HG03378 (cell line): ENCODE results near the gene TSEN2.
"Not testable (repeated sequence)": the region's sequence is repeated elsewhere in the genome, so short reads cannot be mapped to it uniquely, and the experiment has no call there.

Experiments
- ATAC-seq: cut with Tn5 transposase; IDR thresholded peaks from one replicate; pipeline ENCODE4 v1.9.1; 2021; ENCODE audit warnings: mild to moderate bottlenecking, moderate library complexity; ENCODE audit not compliant: unreplicated experiment

Gene TSEN2

DNA sequence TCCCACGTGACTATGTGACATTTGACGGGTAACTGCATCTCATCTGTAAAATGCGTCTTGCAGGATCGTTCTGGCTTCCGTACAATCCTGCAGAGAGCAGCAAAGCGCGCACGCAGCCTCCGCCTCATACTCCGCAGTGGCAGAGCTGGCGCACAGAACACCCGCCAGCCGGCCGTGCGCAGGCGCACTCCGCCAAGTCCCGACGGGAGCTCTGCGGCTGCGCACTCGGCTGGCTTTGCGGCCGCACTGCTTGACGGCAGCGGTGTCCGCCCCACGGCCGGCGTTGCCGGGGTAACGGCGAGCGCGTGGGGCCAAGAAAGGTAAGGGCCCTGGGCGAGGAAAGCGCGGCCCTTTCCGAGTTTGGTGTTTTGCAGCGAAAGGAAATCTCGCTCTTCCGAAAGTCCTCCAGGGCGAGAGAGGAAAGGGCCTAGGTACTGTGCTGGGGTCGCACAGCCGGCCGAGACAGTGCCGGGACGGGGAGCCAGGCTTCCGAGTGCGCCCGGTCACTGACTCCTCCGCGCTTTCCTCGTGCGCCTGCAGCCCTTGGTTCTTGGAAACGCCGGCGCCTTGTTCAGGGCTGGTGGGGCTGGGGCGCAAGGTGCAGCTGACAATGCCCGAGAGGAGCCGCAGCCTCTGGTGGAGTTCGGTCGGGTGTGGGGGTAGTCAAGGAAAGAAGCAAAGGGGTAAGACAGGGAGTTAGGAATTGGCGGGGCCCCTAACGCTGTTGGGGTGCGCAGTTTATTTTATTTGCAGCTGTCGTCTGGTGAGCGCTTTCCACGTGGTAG, at the start of gene TSEN2:
TSEN2 (plus strand) TSS at position 283 of the 785 bp plus-strand sequence. CDS start 5,321 bp downstream, outside the sequence.
- ATAC-seq, result peak; percentile 81

DNA sequence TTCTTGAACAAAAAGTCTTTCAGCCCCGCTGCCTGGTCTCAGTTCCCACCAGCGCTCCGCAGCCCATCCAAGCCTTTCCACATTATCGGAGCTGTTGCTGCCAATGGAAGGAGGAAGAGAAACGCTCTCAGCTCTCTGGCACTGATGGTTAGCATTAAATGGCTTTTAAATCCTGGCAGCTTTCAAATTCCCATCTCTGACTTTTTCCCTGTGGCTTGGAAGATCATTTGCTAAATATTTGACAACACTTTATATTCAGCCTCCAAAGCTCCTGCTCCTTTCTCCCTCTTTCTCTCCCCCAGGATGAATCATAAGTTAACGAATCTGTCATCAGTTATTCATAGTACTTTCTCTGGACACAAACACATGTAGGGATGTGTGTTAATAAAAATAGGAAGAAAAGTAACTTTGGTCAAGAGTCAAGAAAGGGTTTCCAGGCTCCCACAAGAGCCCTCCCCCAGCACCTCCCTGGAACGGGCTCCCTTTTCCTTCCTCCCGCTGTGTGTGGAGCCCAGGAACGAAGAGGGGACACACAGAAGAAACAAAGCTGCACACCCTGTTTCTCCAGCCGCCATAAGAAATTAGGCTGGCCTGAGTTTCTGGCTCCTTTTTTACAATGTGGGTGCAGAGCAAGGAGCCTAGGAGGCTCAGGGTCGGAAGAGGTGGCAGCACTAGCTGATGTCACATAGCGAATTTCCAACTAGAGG, 47.6 kb upstream of the TSEN2 start:
- no peak for ATAC-seq

DNA sequence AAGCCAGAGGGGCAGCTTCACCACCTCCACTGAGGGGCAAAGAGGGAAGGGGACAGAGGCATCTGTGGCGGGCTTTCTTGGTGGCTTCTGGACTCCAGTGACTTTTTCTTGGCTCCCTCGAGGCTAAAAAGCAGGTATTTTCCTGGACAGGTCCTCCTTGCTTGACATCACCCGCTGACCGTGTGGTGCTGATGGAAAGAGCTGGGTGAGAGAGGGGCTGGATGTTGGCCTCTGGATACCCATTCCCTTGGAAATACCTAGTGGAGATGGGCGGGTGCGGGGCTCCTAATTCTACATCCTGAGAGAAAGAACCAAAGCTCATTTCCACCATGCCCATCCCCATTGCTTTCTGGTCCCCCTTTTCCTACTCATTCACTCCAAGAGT, 47.1 kb upstream of the TSEN2 start:
- ATAC-seq, result no peak

DNA sequence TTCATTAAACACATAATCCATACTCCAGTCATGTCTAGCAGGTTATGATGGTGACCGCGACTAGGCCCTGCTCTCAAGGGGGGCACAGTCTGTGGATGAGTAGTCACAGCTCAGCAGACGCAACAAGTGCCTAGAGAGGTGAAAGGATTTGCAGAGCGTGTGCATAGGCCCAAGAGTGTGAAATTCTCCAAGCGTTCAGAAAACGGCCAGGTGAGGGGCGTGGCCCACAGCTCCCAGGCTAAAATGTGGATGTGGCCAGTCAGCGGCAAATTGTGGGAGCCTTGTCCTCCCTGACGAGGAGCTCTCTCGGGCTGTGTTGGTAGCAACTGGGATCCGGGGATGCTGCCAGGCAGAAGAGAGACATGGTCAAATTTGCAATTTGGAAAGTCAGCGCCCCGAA, 46.4 kb upstream of the TSEN2 start:
- ATAC-seq, result no peak

DNA sequence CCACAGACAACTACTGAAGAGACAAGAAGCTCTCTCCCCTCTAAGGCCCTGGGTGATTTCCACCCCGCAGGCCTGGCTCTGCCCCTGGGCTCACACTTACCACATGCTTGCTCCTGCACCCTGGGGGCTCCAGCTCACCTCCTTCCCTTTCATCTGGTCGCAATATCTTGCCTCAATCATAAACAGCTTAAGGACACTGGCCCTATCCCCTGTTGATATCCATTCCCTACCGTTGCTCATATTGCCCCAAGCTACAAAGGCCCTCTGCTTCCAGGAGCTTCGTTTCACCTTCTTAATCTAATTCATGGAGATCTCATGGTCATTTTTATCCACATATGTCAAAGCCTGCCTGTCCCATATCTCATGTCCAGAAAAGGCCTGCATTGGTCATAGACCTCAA, 46.0 kb upstream of the TSEN2 start:
- ATAC-seq, result no peak

DNA sequence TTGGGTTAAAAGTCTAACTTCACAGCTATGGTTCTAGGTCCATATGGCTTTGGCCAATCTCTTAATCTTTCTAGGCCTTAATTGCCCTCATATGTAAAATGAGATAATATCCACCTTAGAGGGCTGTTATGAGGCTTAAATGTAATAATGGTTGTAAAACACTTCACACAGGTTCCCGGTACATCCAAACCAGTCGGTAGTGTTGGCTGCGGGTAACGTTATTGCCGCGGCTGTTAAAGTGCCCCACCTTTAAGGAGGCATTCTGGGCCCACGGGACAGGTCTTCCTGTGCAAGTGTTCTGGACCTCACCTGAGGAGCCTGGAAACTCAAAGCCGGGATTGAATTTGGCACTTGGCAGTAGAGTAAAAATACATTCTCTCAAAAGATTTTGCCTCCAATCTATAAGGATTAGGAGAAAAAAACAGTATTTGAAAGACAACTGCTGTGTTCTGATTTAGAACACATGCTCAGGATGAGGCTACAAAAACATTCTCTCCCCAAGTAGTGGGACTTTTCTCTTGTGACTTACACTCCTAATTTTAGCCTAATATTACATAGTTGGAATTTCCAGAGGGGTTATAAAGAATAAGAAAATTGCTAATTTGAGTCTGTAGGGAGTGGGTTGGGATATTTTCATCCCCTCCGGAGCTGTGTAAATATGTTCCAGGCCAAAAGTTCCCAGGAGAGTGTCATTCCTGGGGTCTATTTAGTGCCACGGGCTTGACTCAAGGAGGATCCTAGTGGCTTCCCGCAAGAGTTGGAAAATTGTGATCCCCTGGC, 44.9 kb upstream of the TSEN2 start:
- no peak for ATAC-seq

DNA sequence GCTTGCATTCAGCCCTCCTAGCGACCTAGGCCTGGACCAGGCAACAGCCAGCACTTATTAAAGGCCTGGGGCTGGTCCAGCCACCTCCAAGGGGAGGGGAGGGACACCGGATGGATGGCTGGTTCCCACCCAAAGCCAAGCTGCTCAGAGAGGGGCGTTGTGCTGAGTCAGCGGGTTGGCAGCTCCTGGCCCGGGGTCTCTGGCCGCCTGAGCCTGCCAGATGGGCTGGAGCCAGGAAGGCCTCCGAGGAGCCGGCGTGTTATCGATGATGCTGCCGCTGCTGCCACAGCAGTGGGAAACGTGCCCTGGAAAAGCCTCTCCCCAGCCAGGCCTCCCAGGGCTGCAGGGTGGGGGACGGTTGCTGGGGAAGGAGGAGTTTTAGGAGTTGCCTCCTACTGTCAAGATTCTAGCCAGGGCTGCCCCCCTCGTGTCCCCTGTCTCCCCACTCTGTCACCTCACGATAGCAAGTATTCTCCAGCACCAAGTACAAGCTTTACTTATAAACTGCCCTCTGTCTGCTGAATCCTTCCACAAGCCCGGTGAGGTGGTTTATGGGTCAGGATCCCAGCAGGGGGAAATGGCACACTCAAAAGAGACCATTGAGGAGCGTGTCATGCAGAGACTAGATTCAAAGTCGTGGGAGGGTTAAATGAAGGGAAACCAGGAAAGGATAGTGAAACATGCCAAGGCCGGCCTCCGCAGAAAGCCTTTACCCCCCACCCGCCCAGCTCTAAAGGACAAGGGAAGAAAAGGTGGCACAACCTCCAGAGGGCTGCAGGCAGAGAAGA, 43.2 kb upstream of the TSEN2 start:
- no peak for ATAC-seq

DNA sequence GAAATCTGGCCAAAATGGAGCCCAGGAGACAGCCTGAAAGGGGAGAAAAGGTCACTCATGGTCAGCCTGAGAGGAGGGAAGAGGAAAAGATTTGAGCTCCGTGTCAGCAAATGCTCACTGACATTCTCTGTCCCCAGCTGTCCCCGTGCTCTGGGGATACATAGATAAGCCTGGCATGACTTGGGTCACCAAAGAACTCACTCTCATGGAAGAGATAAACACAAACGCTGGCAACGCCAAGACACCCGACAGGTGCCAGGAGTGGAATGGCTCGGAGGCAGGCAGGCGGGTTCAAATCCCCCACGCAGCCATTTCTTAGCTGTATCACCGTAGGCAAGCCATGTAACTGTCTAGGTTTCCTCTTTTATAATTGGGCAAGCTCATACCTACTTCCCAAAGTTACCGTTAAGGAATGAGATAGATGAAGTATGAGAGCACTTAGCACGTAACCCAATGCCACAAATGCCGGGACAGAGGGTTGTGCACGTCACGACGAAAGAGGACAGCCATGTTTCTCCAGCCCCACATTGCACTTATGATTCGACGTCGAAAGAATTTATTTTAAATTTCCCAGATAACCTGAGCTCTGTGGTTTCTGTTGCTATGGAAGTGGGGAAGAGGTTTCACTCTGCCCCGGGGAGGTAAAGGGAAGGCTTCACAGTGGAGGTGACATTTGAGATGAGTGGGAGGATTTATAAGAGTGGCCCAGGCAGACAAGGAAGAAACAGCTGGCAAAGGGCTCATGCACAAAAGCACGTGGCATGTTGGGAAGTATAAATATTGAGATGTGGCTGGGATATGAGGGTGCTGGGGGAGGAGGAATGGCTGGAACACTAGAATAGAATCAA, 41.4 kb upstream of the TSEN2 start:
- no peak for ATAC-seq

DNA sequence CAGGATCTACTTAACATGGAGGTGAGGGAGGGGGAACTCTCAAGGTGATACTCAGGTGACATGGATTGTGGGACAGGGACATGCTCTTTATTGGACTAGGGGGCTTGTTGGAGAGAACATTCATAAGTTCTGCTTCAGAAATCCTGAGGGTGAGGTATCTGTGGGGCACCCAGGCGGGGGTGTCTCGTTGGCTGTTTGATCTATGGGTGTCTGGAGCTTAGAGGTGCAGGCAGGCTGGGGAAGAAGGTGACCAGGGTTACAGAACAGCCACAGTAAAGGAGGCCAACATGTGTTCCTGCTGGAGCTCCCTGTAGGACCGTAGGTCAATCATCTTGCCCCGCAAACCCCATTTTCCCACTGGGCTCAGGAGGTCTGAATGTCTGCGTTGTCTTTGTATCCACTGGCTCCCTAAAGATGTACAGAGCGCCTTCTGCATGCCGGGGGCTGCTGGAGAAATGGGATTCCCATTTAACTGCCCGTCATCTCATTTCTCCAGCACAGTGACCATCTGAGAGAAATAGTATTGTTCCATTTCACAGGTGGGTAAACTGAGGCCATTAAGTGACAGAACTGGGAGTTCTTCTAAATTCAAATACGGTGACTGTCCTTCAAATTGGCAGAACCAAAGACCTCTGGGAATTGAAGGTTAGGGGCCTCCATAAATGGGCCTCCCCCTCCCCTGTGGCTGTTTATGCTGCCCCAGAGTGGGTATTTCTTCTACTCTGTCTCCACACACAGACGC, 40.3 kb upstream of the TSEN2 start:
- ATAC-seq, result no peak

DNA sequence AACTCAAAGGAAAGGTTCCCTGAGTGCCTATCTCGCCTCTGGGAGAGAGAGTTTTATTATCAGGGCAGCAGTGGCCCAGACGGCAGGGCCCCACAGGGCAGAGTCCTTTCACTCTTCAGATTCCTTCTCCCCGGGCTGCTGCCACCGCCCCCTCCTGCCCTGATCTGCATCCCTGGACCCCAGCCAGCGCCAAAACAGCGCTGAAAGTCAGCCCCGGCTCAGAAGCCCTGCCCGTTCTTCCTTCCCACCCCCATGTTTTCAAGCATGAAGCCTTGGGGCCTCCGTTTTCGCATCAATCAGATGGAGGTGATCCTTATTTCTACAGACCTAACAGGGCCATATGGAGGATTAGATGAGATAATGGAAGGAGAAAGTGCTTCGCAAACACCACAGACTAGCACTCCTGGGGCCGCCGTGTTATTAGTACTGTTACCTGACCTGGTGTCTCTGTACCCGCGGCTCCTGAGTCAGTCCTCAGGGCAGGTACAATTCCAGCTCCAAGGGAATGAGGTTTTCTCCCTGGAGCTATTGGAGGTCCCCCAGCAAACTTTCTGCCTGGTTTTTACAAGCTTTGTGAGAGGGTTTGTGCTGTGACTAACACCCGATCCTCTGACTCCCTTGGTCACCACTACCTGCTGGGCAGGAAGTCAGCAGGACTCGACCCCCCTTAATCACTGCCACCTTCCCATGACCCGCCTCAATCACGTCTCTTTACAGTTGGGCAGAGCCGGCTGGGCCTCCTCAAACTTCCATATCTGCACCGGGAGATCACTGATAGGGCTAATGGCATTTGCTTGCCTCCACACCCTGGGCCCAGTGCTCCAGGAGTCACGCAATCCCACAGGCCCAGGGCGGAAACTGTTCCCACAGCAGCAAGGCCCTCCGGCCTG, 39.5 kb upstream of the TSEN2 start:
- no peak for ATAC-seq

DNA sequence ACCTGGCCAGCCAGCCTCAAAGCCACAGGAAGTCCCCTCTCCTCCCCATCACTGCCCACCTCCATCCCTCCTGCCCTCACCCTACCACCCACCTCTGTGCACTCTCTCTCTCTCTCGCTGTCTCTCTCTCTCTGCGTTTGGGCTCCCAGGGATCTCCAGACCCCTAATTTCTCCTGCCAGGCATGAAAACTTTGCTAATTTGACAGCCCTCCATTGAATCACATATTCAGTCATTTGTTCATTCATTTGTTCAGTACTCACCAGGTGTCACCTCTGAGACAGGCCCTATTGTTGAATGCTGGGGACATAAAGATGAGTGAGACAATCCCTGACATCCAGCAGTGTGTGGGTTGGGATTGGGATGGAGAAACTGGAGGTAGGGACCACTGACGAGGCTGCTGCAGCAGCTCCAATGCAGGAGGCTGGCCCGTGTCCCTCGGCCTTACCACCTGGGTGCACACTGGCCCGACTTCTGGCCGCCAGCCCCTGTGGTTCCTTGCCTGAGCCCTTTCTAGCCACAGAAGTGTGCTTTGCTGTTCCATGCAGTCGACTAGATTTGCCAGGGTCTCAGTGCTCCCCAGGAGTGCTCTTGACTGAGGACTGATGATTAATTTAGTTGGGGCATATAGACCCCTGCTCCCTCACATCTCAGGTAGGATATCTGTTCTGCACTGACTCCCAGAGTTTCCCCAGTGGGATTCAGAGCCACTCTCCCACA, 38.6 kb upstream of the TSEN2 start:
- ATAC-seq, result no peak

DNA sequence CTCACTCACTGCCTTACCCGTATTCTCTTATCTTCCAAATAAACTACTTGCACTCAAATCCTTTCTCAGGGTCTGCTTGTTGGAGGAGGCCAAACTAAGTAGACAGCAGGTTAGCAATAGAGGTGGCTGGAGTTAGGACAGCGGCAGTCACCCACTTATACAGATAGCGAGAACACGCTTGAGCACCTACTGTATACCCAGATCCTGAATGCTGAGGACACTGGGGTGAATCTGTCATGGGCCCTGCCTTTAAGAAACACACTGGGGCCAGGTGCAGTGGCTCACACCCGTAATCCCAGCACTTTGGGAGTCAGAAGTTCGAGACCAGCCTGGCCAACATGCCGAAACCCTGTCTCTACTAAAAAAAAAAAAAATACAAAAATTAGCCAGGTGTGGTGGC, 38.0 kb upstream of the TSEN2 start:
- no peak for ATAC-seq

DNA sequence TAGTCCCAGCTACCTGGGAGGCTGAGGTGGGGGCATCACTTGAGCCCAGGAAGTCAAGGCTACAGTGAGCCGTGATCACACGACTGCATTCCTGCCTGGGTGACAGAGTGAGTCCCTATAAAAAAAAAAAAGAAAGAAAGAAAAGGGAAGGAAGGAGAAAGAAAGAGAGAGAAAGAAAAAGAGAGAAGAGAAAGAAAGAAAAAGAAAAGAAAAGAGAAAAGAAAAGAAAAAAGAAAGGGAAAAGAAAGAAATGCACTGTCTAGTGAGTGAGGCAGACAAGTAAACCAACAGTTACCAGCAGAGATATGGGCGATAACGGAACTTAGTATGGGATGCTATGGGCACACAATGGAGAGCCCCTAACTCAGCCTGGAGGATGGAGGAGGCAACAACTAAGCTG, 37.2 kb upstream of the TSEN2 start:
- ATAC-seq, result no peak

DNA sequence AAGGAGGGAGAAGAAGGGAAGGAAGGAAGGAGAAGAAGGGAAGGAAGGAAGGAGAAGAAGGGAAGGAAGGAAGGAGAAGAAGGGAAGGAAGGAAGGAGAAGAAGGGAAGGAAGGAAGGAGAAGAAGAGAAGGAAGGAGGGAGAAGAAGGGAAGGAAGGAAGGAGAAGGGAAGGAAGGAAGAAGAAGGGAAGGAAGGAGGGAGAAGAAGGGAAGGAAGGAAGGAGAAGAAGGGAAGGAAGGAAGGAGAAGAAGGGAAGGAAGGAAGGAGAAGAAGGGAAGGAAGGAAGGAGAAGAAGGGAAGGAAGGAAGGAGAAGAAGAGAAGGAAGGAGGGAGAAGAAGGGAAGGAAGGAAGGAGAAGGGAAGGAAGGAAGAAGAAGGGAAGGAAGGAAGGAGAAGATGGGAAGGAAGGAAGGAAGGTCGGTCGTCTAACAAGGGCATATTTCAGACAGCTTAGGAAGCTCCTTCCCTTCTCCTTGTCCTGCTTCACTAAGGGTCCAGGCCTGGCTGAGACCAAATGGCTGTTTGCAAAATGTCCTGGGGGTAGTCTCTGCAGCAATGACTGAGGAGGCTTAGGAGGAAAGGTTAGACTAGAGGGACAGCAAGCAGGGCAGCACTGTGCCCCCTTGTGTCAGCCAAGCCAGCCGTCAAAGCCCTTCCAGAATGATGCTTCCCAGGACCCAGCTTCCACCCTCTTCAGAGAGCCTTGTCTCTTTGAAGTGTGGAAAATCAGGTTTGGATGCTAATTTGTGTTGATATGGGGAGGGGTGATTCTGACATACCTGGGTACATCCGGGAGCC, 35.7 kb upstream of the TSEN2 start:
- ATAC-seq, result not testable (repeated sequence)

DNA sequence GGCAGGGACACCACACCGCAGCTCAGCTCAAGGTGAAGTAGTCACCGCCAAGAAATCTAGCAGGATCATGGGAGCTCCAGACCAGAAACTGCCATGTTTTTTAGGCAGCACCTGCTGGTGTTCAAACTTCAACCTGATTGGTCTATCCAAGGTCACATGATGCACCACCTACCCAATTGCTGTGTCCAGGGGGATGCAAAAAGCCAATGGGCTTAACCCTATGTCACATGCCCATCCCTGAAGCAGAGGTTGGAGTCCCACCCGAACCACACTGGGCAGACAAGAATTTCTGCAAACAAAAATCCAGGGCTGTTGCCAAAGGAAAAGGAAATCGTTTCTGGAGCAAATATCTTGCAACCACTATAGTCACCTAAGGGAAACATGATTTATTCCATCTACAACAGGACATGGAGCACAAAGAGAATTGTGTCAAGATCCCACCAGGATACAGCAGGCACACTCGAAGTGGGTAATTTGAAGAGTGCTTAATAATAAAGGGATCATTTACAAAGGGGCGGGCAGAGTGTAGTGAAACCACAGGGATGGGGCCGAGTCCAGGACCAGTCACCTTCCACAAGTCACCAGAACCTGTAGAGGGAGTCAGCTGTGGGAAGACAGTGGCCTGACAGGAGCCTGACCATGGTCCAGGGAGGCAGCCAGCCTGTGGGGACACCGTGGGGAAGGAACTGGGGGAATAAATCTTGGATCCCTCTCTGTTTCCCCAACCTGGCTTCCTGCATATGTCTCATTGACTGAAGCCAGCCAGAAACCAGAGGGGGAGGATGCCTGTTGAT, 34.2 kb upstream of the TSEN2 start:
- ATAC-seq, result no peak

DNA sequence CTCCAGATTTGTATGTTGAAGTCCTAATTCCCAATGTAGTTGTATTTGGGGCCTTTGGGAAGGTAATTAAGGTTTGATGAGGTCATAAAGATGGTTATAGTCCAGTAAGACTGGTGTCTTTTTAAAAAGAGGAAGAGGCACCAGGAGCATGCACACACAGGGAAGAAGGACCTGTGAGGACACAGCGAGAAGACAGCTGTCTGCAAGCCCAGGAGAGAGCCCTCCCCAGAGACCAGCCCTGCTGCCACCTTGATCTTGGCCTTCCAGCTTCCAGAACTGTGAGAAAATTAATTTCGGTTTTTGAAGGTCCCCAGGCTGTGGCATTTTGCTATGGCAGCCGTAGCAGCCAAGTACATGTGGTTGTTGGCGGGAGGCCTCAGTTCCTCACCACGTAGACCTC, 32.8 kb upstream of the TSEN2 start:
- no peak for ATAC-seq
